GM21367 (cell line): ENCODE results near the gene AMOTL2.

Source experiments
- ATAC-seq: cut with Tn5 transposase; IDR thresholded peaks from one replicate; pipeline ENCODE4 v1.9.1; 2021; ENCODE audit not compliant: unreplicated experiment

The AMOTL2 gene

DNA sequence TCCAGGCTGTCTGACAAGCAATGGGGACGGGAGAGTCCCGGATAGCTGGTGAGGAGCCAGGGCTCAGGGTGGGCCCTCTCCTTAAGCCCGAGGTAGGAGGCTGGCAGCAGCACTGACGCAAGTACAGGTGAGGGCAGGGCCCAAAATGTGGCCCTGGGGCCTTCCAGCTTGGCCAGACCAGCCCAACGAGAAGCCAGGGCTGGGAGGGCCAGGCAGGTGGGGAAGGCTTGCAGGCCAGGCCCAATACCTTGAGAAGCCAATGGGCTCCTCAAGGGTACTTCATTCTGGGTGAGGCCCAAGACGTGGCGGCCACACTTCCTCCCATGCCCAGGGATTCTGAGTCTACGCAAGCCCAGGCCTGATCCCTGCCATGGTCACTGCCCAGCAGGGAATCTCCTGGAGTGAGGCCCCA lies 37.2 kb downstream of the AMOTL2 start:
- no peak for ATAC-seq

GRCh38 chr3:134336587-134336986 lies 37.7 kb downstream of the AMOTL2 start:
- no peak for ATAC-seq

- no peak for ATAC-seq
Observed at GRCh38 chr3:134334901-134335280, 39.4 kb downstream of the AMOTL2 start.

DNA sequence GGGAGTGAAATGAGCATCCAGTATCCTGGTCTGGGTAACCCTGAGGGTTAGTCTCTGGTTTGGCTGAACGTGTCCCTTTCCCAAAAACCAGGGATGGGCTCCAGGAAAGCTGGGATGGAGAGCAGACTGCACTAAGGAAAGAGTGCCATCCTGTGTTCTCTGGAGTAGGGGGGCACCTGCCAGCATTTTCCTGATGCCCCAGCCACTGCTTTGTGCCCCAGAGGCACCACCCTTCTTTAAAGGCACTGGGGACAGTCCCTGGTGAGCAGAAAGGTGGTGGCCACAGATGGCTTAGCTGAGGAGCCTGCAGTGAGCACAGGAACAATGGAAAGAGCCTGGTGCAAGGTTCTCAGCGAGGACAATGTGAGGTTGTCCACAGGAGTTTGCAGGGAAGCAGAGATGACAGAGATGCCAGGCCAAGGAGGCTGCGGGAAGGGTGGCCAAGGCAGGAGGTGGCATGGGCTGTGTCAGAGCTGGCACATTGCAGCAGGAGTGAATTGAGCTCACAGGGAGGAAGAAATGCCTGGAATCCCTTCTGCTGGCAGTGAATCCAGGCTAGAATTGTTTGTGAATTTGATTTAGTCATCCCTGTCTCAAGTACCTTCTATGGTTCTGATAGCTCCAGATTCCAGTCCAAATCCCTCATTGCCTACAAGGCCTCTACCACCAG lies 39.9 kb downstream of the AMOTL2 start:
- no peak for ATAC-seq

GRCh38 chr3:134333522-134334181 lies 40.6 kb downstream of the AMOTL2 start:
- no peak for ATAC-seq

GRCh38 chr3:134332344-134332743 lies 41.9 kb downstream of the AMOTL2 start:
- no peak for ATAC-seq

- no peak for ATAC-seq
Observed at GRCh38 chr3:134331811-134332199, 42.4 kb downstream of the AMOTL2 start.

DNA sequence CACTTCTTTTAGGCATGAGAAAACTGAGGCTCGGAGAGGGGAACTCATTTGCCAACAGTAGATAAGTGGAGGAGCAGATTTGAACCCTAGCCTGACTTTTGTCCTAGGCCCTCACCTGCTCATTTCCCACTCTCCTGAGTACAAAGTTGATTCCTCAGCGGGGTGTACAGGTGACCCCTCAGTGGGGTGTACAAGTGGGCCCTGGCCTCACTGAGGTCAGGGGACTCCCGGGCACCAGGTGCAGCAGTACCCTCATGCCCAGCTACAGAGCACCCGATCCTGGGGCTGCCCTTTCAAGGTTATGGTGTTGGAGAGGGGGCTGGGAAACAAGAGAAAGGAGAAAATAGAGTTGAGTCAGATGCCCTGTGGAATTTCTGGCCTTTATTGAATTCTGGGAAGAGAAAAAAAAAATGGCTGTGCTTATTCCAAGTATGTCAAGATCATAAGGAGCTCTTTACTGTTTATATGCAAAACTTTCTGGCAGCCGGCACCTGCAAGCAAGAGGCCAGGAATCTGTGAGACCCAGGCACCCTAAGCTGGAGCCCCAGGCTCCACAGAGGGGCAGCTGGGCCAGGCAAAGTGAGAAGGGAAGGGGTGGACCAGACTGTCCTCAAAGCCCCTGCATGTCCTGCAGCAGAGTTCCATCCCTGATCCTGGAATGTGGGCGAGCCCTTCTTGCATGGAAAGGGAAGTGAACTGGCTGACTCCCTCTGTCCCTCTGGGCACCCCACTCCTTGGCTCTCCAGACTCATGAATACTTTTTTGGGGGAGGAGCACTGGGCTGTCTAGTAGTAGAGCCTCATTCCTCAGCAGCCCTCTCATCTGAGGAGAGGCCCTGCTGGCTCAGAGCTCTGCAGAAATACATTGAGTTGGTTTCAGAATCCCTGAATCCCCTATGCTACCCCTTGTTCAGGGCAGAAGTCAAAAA lies 43.1 kb downstream of the AMOTL2 start:
- no peak for ATAC-seq

DNA sequence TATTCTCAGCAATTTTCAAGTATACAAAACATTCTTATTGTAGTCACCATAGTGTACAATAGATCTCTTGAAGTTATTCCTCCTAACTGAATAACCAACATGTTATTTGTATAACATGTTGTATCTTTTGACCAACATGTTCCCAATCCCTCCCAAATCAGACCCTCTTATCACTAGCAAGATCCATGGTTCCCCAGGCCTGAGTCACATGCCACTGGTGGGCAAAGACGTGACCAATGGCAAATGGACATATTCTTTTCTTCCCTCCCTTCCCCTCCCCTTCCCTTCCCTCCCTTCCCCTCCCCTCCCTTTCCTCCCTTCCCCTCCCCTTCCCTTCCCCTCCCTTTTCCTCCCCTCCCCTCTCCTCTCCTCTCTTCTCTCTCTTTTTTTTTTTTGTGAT lies 45.4 kb downstream of the AMOTL2 start:
- ATAC-seq, result no peak

GRCh38 chr3:134328147-134328591 lies 46.1 kb downstream of the AMOTL2 start:
- no peak for ATAC-seq

GRCh38 chr3:134327594-134327975 lies 46.7 kb downstream of the AMOTL2 start:
- no peak for ATAC-seq

DNA sequence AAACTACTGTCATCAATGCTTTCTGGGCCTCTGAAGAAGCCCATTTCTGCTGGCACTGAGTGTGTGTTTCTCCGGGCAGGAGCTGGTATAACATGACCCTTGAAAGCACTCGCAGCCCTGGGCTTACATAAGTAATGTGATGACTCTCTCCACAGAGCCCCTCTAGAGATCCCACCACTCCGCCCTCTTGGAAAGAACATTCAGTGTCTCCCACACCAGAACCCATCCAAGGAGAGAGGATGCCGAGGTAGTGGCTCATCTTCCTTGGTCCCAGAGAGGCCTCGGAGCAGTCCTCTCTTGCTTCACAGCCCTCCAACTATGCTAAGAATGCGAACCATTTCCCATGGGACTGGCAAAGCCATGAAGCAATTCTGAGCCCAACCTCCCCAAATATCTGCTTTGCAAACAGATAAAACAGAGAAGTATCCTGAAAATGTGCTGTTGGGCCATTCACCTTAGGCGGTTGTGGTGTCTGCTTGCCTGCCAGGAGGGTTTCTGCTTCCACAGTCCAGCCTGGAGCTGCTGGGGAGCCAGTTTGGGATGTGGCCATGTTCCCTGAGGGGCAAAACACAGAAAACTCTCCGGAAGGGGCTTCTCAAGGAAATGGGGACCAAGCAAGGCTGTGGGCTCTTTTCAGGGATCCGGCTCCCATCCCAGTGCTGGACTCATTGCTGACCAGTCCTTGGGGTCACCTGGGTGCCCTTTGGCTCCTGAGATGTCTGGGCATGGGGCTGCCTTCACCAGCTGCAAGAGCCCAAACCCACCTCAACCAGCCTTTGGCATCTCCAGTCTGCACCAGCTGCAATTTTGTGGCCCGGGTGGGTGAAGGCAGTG lies 47.3 kb downstream of the AMOTL2 start:
- ATAC-seq, result no peak

- ATAC-seq, result no peak
Observed at GRCh38 chr3:134326126-134326525, 48.1 kb downstream of the AMOTL2 start.

GRCh38 chr3:134325706-134326105 lies 48.5 kb downstream of the AMOTL2 start:
- ATAC-seq, result no peak

DNA sequence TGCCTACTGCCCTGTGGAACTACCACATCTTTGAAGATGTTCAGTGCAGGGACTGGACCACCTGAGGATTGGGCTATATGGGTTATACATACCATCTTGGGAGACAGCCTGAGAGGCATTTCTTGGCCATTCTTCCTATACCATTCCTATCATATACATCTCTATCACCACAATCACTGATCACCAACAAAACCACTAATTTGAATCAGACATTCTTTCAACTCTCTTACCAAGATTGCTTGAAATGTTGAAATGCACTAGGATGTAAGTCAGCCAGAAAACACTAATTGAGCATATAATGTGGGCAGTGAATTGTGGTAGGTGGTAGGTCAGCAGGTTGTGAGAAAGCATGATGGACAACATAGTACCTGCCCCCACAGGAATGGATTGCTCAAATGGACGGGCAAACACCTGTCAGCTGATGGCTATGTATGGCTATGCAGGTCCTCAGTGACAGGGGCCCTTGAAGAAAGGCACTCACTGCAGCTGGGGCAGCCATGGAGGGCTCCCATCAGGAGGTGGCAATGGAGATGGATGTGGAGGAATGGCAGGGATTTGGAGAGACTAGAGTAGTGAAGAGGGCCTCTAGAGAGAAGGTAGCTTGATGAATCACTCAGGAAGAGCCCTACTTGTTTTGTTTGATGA lies 49.1 kb downstream of the AMOTL2 start:
- ATAC-seq, result no peak

- ATAC-seq, result no peak
Observed at GRCh38 chr3:134323966-134324962, 50.0 kb downstream of the AMOTL2 start.

DNA sequence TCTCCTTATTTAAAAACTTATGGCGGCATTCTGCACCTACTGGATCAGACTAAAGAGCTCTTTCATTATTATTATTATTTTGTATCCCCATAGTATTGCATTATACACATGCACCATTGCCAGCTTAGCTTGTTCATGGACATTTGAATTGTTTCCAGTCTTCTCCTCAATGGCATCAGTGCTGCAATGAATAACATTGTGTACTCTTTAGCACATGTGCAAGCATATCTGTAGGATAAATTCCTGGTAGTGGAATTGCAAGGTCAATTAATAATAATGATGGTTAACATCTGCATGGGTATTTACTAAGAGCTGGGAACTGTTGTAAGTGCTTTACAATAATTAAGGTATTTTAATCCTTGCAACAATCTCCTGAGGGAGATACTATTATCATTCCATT lies 52.0 kb downstream of the AMOTL2 start:
- ATAC-seq, result no peak

GRCh38 chr3:134320749-134321148 lies 53.5 kb downstream of the AMOTL2 start:
- ATAC-seq, result no peak

DNA sequence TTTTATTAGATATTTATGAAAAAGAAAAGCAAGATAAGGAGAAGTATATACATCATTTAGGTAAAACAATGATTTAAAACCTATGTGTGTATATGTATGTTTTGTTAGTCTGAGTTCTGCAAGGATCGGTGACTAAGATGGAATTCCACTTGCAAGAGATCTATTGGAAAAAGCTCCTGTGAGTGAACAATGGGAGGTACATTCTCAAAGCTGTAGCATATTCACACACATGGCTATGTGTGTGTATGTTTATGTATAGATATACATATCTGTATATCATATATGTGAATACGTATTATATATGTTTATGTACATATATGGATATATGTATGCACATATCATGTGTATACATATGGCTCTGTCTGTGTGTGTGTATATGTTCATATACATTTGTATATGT lies 54.3 kb downstream of the AMOTL2 start:
- no peak for ATAC-seq
